ENCODE data around the gene PRDM5. TPM values are rescaled to one million over a fixed set of nuclear protein-coding genes. Genes with fewer than 3 reads are reported as not detected.

Gene PRDM5
- total RNA-seq, 1 experiment from 2014 or later, result 5.1 TPM

DNA sequence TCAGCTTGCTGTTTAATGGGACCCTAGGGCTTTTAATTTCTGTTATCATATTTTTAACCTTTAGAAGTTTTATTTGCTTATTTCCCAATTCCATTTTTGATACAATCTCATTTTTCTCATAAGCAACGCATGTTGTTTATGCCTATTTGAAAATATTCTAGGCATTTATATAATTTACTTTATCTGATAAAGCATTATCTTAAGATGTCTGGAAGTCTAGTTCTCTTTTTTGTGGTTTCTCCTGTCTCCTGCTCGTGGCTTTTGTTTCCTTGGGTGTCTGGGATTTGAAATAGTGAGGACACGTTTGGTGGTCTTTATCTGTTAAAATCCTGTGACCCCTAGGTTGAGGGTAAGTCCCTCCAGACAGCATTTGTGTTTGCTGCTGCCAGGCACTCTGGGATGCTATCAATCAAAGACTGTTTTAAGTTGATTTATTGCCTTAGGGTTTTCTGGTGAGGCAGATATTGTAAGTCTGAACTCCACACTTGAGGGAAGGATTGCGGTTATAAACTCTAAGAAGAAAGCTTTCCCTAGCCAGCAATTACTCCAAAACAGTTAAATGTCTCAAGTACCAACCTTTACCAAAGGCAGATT lies 208.0 kb downstream of the PRDM5 start:
- H3K9me2 ChIP-seq (ENCODE audit: insufficient read depth), result no peaks in the 10 kb centered on the region
- ChIA-PET RAD21 (ENCODE audit: low non-redundant PET in 1 of 2, low total read pairs in 2 of 2, uncharacterized antibody in 2 of 2, unreplicated experiment in 2 of 2) (no interaction called here), POLR2A (no interaction called here), CTCF (no interaction called here)
- no peaks in the 10 kb centered on the region for H4K20me1 ChIP-seq (ENCODE audit: insufficient read depth)
- no peak overlapping the region for H3K4me2 ChIP-seq (ENCODE audit: low read length)
- H3K27me3 ChIP-seq (ENCODE audit: insufficient read depth, low read length), result no peaks in the 10 kb centered on the region
- no peak overlapping the region for H3K4me3 ChIP-seq (replicated peaks in 1 of 2; ENCODE audit: low read depth in 1 of 2, low read length in 2 of 2)
- no TSS peak for BruUV-seq (replicated peaks)
- DNase-seq (ENCODE audit: low read depth, low spot score) (no peak), ATAC-seq (no peak)
- no peaks in the 10 kb centered on the region for H3K9me3 ChIP-seq (ENCODE audit: control insufficient read depth in 1 of 2, insufficient read depth in 1 of 2, low read depth in 1 of 2, low read length in 2 of 2)
- H3K9ac ChIP-seq (ENCODE audit: low read length), result no peak overlapping the region
- no peaks in the 10 kb centered on the region for H3K36me3 ChIP-seq (ENCODE audit: control insufficient read depth in 1 of 2, insufficient read depth in 2 of 2, low read length in 2 of 2)
- H3K79me2 ChIP-seq (ENCODE audit: insufficient read depth, low read length), result no peaks in the 10 kb centered on the region
- H3K27ac ChIP-seq (ENCODE audit: low read depth, low read length), result no peak overlapping the region
- intact Hi-C loops (cut with micrococcal nuclease), result loop anchor here (5.0 kb wide), 1 partner anchor 642 kb away; no protein-coding TSS in a partner anchor
- TF ChIP-seq JUND (IDR thresholded peaks at IDR 0.05) (no peak), CTCF (IDR thresholded peaks at IDR 0.05 in 2 of 3, conservative IDR thresholded peaks at IDR 0.05 in 1 of 3; ENCODE audit: borderline replicate concordance in 1 of 3, insufficient read depth in 1 of 3, low read depth in 2 of 3, low read length in 2 of 3) (no peak), POLR2AphosphoS5 (IDR thresholded peaks at IDR 0.05; ENCODE audit: low read depth, low read length) (no peak), RAD21 (IDR thresholded peaks at IDR 0.05; ENCODE audit: low read depth) (no peak), EGR1 (IDR thresholded peaks at IDR 0.05; ENCODE audit: low read depth) (no peak), SRF (IDR thresholded peaks at IDR 0.05; ENCODE audit: low read depth) (no peak), ZFX (IDR thresholded peaks at IDR 0.05) (no peak), YY1 (IDR thresholded peaks at IDR 0.05; ENCODE audit: extremely low read depth, insufficient replicate concordance, low read depth, low read length) (no peak), FOSL1 (IDR thresholded peaks at IDR 0.05; ENCODE audit: low read depth) (no peak), SP1 (IDR thresholded peaks at IDR 0.05; ENCODE audit: low read depth) (no peak), MAX (IDR thresholded peaks at IDR 0.05) (no peak), SIN3A (IDR thresholded peaks at IDR 0.05; ENCODE audit: low read depth) (no peak), CBX3 (IDR thresholded peaks at IDR 0.05; ENCODE audit: low read depth) (no peak), ZNF274 (IDR thresholded peaks at IDR 0.05; ENCODE audit: low read depth, low read length) (no peak), EZH2phosphoT487 (IDR thresholded peaks at IDR 0.05; ENCODE audit: borderline replicate concordance) (no peak), REST (IDR thresholded peaks at IDR 0.05; ENCODE audit: low read depth) (no peak)
- no peak overlapping the region for H2AFZ ChIP-seq (ENCODE audit: low read depth, low read length, poor library complexity, severe bottlenecking)
- no peaks in the 10 kb centered on the region for H3K4me1 ChIP-seq (ENCODE audit: control insufficient read depth in 1 of 2, insufficient read depth in 2 of 2, low read length in 2 of 2)
